Prostate gland (tissue), 2 donors: ENCODE results near the gene HOXA4. TPM values are rescaled to one million over a fixed set of nuclear protein-coding genes. Genes with fewer than 3 reads are reported as not detected.

Source experiments
- DNase-seq: peaks from one replicate; pipeline ENCODE4 v3.0.0-alpha.2; 2019; ENCODE audit warnings: low spot score
- H3K27ac ChIP-seq, 2 donors: fragments of 200-600 bp; sonication (generic); 2 replicates each; pipeline ENCODE4 v1.5.1; 2017 to 2019
- H3K27me3 ChIP-seq: fragments of 200-600 bp; sonication (generic); replicated peaks from 2 replicates; pipeline ENCODE4 v1.5.1; 2019; ENCODE audit not compliant: insufficient read depth
- H3K36me3 ChIP-seq, 2 donors: fragments of 200-600 bp; sonication (generic); 1 replicate in 1 of 2; 2 replicates in 1 of 2; pipeline versions ENCODE4 v1.5.1 to v1.8.1; 2017 to 2019
- H3K4me1 ChIP-seq: fragments of 200-600 bp; sonication (generic); replicated peaks from 2 replicates; pipeline ENCODE4 v1.5.1; 2019
- H3K4me3 ChIP-seq, 2 donors: fragments of 200-600 bp; sonication (generic); 2 replicates each; pipeline ENCODE4 v1.5.1; 2017 to 2019
- H3K9me3 ChIP-seq: fragments of 200-600 bp; sonication (generic); 2 replicates; pipeline ENCODE4 v1.5.1; 2017
- CTCF ChIP-seq, 4 experiments: fragments of 200-600 bp in 2 of 4; fragments of 450-650 bp in 2 of 4; sonication (generic) in 2 of 4; IDR thresholded peaks; 1 replicate in 3 of 4; 2 replicates in 1 of 4; pipeline ENCODE4 v1.5.1; 2016 to 2019; ENCODE audit warnings: antibody characterized with exemption in 4 of 4, mild to moderate bottlenecking in 2 of 4, moderate library complexity in 2 of 4
- POLR2A ChIP-seq: fragments of 450-650 bp; IDR thresholded peaks from one replicate; pipeline ENCODE4 v1.6.1; 2016; ENCODE audit warnings: antibody characterized with exemption, mild to moderate bottlenecking
- POLR2AphosphoS5 ChIP-seq: sonication (generic); formaldehyde crosslinking; IDR thresholded peaks from one replicate; pipeline ENCODE4 v1.6.1; 2017; ENCODE audit warnings: antibody characterized with exemption
- WGBS: methylation state at CpG from one replicate; pipeline ENCODE4 v1.1.5; 2018; 5-methylcytosine and 5-hydroxymethylcytosine counted together
- intact Hi-C: fragments of 100-400 bp; cut with DNase I; formaldehyde crosslinking; loops from one replicate; pipeline ENCODE4 v1.14.2; 2022
- total RNA-seq, 2 donors: library from RNA; depleted of rRNA; stranded (reverse); fragments of >200 nt; gene quantifications; one replicate each; pipeline ENCODE4 v1.1.0, GENCODE V29; 2016

The HOXA4 gene
- total RNA-seq, 2 donors from 2014 or later, result 1.4 to 1.8 TPM

- Histone ChIP-seq H3K27ac (peak overlapping the region; percentile 54 to 64), H3K4me3 (peak overlapping the region; percentile 15 to 16), H3K27me3 (no peaks in the 10 kb centered on the region), H3K9me3 (no peaks in the 10 kb centered on the region), H3K4me1 (peaks cover 3% of the 10 kb centered on the region), H3K36me3 (no peaks in the 10 kb centered on the region)
- intact Hi-C loops, result no loop called here
- TF ChIP-seq POLR2A (no peak), CTCF (IDR thresholded peaks at IDR 0.05) (no peak), POLR2AphosphoS5 (peak; percentile 65)
- DNase-seq, result peak; percentile 63
- 30% methylated on average over 66 of the region's 66 CpGs for WGBS
Observed at GRCh38 chr7:27110186-27111031, 20.1 kb downstream of the HOXA4 start.

- TF ChIP-seq POLR2A (no peak), CTCF (IDR thresholded peaks at IDR 0.05) (no peak), POLR2AphosphoS5 (no peak)
- intact Hi-C loops, result no loop called here
- Histone ChIP-seq H3K36me3 (no peaks in the 10 kb centered on the region), H3K27ac (no peak overlapping the region), H3K4me1 (peaks cover 3% of the 10 kb centered on the region), H3K9me3 (no peaks in the 10 kb centered on the region), H3K4me3 (no peak overlapping the region), H3K27me3 (no peaks in the 10 kb centered on the region)
- DNase-seq, result no peak
- 84% methylated on average over 4 of the region's 4 CpGs for WGBS
Observed at GRCh38 chr7:27109466-27110185, 20.9 kb downstream of the HOXA4 start.

- no peaks in the 10 kb centered on the region for H3K27me3 ChIP-seq
- no peaks in the 10 kb centered on the region for H3K9me3 ChIP-seq
- no peak overlapping the region for H3K4me3 ChIP-seq
- DNase-seq, result no peak
- 67% methylated on average over 41 of the region's 41 CpGs for WGBS
- intact Hi-C loops, result no loop called here
- H3K27ac ChIP-seq, result no peak overlapping the region
- no peak for TF ChIP-seq POLR2A
- TF ChIP-seq CTCF (IDR thresholded peaks at IDR 0.05), result no peak
- no peak for TF ChIP-seq POLR2AphosphoS5
- H3K4me1 ChIP-seq, result peaks cover 3% of the 10 kb centered on the region
- no peaks in the 10 kb centered on the region for H3K36me3 ChIP-seq
Observed at GRCh38 chr7:27108390-27109127, 22.0 kb downstream of the HOXA4 start.

GRCh38 chr7:27107391-27108381 is 22.9 kb downstream of the HOXA4 start:
- Histone ChIP-seq H3K27ac (no peak overlapping the region), H3K4me1 (peaks cover 3% of the 10 kb centered on the region), H3K4me3 (no peak overlapping the region), H3K27me3 (no peaks in the 10 kb centered on the region), H3K36me3 (no peaks in the 10 kb centered on the region), H3K9me3 (no peaks in the 10 kb centered on the region)
- no peak for DNase-seq
- TF ChIP-seq POLR2A (no peak), CTCF (IDR thresholded peaks at IDR 0.05) (no peak), POLR2AphosphoS5 (no peak)
- intact Hi-C loops, result no loop called here
- 75% methylated on average over 45 of the region's 47 CpGs for WGBS
